Measurements from ENCODE around the gene BORCS5.
"Not testable (repeated sequence)": the region's sequence is repeated elsewhere in the genome, so short reads cannot be mapped to it uniquely, and the experiment has no call there.

The BORCS5 gene

GRCh38 chr12:12356896-12357718 is at the start of gene BORCS5:
Gene BORCS5, plus strand, starts transcription at chr12:12357078. Its CDS starts 374 bp downstream, at chr12:12357452.
- DNase-seq (ENCODE audit: low read depth in 1 of 2, low spot score in 1 of 2), result peak; percentile 97

- not testable (repeated sequence) for DNase-seq (ENCODE audit: low read depth in 1 of 2, low spot score in 1 of 2)
These were observed 46.2 kb upstream of the BORCS5 start for GRCh38 chr12:12310695-12311094.

- no peak for DNase-seq (ENCODE audit: low read depth in 1 of 2, low spot score in 1 of 2)
These were observed 41.0 kb upstream of the BORCS5 start for GRCh38 chr12:12315838-12316237.

- no peak for DNase-seq (ENCODE audit: low read depth in 1 of 2, low spot score in 1 of 2)
These were observed 37.3 kb upstream of the BORCS5 start for GRCh38 chr12:12319451-12320183.

- no peak for DNase-seq (ENCODE audit: low read depth in 1 of 2, low spot score in 1 of 2)
These were observed 33.8 kb upstream of the BORCS5 start for GRCh38 chr12:12323118-12323517.

- no peak for DNase-seq (ENCODE audit: low read depth in 1 of 2, low spot score in 1 of 2)
These were observed 33.3 kb upstream of the BORCS5 start for GRCh38 chr12:12323591-12323990.

- DNase-seq (ENCODE audit: low read depth in 1 of 2, low spot score in 1 of 2), result no peak
These were observed 30.6 kb upstream of the BORCS5 start for GRCh38 chr12:12326262-12326661.

- no peak for DNase-seq (ENCODE audit: low read depth in 1 of 2, low spot score in 1 of 2)
These were observed 29.1 kb upstream of the BORCS5 start for GRCh38 chr12:12327802-12328201.

- no peak for DNase-seq (ENCODE audit: low read depth in 1 of 2, low spot score in 1 of 2)
These were observed 25.6 kb upstream of the BORCS5 start for GRCh38 chr12:12331244-12331771.

- no peak for DNase-seq (ENCODE audit: low read depth in 1 of 2, low spot score in 1 of 2)
These were observed 25.0 kb upstream of the BORCS5 start for GRCh38 chr12:12331896-12332295.

- no peak for DNase-seq (ENCODE audit: low read depth in 1 of 2, low spot score in 1 of 2)
These were observed 23.2 kb upstream of the BORCS5 start for GRCh38 chr12:12333407-12334366.

- DNase-seq (ENCODE audit: low read depth in 1 of 2, low spot score in 1 of 2), result peak; percentile 11 to 43
These were observed 22.4 kb upstream of the BORCS5 start for GRCh38 chr12:12334367-12335040.

GRCh38 chr12:12336049-12336411 is 20.8 kb upstream of the BORCS5 start:
- DNase-seq (ENCODE audit: low read depth in 1 of 2, low spot score in 1 of 2), result no peak

- DNase-seq (ENCODE audit: low read depth in 1 of 2, low spot score in 1 of 2), result no peak
These were observed 20.4 kb upstream of the BORCS5 start for GRCh38 chr12:12336511-12336910.

- no peak for DNase-seq (ENCODE audit: low read depth in 1 of 2, low spot score in 1 of 2)
These were observed 18.2 kb upstream of the BORCS5 start for GRCh38 chr12:12338527-12339168.

GRCh38 chr12:12349711-12350665 is 6.9 kb upstream of the BORCS5 start, which contains the start of gene MANSC1:
Gene MANSC1, minus strand, starts transcription at chr12:12350242. Its CDS starts 6,928 bp downstream, at chr12:12343314.
- peak in 1 of 2 donors; percentile 25 for DNase-seq (ENCODE audit: low read depth in 1 of 2, low spot score in 1 of 2)

- DNase-seq (ENCODE audit: low read depth in 1 of 2, low spot score in 1 of 2), result no peak
These were observed 5.9 kb upstream of the BORCS5 start for GRCh38 chr12:12350868-12351463.

GRCh38 chr12:12351468-12352185 is 5.3 kb upstream of the BORCS5 start:
- not testable (repeated sequence) for DNase-seq (ENCODE audit: low read depth in 1 of 2, low spot score in 1 of 2)

All from stimulated activated CD4-positive, alpha-beta T cell treated with anti-CD3 and anti-CD28 coated beads, Interleukin-15, amount 100 ng/mL, for 1 hour (primary cell).